Adrenal gland (tissue), 5 donors: Measurements from ENCODE around the gene SUN2.

Source experiments
- POLR2A ChIP-seq, 2 donors: fragments of 450-650 bp; IDR thresholded peaks; one replicate each; pipeline ENCODE4 v1.6.1; 2017; ENCODE audit warnings: antibody characterized with exemption in 2 of 2, mild to moderate bottlenecking in 2 of 2, moderate library complexity in 1 of 2
- TF ChIP-seq, protein P1 (sequence below), 6 experiments: fragments of 450-650 bp in 4 of 6; fragments of 200-600 bp in 2 of 6; sonication (generic) in 1 of 6; IDR thresholded peaks; 1 replicate in 5 of 6; 2 replicates in 1 of 6; pipeline versions ENCODE4 v1.5.1 to v1.8.0; 2016 to 2021; ENCODE audit warnings: antibody characterized with exemption in 6 of 6, mild to moderate bottlenecking in 2 of 6, moderate library complexity in 1 of 6
- donor health status: DM: no; HTN: no; CAD: no.

DNA sequence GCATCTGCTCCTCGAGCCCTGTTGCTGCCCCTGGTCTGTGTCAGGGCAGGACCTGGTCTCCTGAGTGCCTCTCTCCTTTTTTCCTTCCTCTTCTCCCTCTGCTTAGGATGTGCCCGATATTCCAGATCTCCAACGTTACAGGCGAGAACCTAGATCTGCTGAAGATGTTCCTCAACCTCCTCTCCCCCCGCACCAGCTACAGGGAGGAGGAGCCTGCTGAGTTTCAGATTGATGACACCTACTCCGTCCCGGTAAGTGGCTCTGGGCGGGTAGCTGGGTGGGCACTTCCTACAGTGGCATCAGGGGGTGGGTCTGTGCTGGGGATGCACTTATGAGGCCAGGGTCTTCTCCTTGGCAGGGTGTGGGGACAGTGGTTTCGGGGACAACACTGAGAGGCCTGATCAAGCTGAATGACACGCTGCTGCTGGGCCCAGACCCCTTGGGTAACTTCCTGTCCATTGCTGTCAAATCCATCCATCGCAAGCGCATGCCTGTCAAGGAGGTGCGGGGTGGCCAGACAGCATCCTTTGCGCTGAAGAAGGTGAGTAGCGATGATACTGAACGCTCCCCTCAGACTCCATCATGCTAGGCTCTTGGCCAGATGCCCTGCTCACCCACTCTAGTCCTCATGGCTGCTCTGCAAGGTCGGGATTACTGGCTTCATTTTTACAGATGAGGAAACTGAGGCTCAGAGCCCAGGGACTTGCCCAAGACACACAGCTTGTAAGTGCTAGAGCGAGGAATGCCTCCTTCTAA is 29.7 kb downstream of the SUN2 start:
- TF ChIP-seq, protein P1, sequence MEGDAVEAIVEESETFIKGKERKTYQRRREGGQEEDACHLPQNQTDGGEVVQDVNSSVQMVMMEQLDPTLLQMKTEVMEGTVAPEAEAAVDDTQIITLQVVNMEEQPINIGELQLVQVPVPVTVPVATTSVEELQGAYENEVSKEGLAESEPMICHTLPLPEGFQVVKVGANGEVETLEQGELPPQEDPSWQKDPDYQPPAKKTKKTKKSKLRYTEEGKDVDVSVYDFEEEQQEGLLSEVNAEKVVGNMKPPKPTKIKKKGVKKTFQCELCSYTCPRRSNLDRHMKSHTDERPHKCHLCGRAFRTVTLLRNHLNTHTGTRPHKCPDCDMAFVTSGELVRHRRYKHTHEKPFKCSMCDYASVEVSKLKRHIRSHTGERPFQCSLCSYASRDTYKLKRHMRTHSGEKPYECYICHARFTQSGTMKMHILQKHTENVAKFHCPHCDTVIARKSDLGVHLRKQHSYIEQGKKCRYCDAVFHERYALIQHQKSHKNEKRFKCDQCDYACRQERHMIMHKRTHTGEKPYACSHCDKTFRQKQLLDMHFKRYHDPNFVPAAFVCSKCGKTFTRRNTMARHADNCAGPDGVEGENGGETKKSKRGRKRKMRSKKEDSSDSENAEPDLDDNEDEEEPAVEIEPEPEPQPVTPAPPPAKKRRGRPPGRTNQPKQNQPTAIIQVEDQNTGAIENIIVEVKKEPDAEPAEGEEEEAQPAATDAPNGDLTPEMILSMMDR (IDR thresholded peaks at IDR 0.05), result no peak
- TF ChIP-seq POLR2A (IDR thresholded peaks at IDR 0.05), result no peak
